ENCODE results near the gene RASA4. TPM values are rescaled to one million over a fixed set of nuclear protein-coding genes. Genes with fewer than 3 reads are reported as not detected.
A peak's percentile ranks its signal among the peaks of the same experiment; 100 is the strongest.
"Not testable (repeated sequence)": the region's sequence is repeated elsewhere in the genome, so short reads cannot be mapped to it uniquely, and the experiment has no call there.

Gene RASA4
- total RNA-seq, 2 donors from 2014 or later = 10.9 to 44.0 TPM

GRCh38 chr7:102592477-102593019, 24.0 kb downstream of the RASA4 start:
- not testable (repeated sequence) for H3K36me3 Mint-ChIP-seq (ENCODE audit: low read depth); H3K9me3 Mint-ChIP-seq; H3K36me3 ChIP-seq (ENCODE audit: control insufficient read depth, insufficient read depth, low read length); H3K27me3 Mint-ChIP-seq (ENCODE audit: insufficient read depth); H3K27ac ChIP-seq (ENCODE audit: low read depth, low read length); H3K4me3 ChIP-seq (ENCODE audit: low read length); H3K4me1 ChIP-seq (ENCODE audit: control insufficient read depth, insufficient read depth, low read length); DNase-seq; H3K27ac Mint-ChIP-seq; H3K4me3 Mint-ChIP-seq; H3K27me3 ChIP-seq (ENCODE audit: control insufficient read depth, insufficient read depth, low read length, poor library complexity, severe bottlenecking); H3K9me3 ChIP-seq (ENCODE audit: control insufficient read depth, low read length); H3K4me1 Mint-ChIP-seq; H3K9ac ChIP-seq (ENCODE audit: extremely low read depth, low read length, poor library complexity, severe bottlenecking)
- 20 to 29% methylated on average over 1 to 5 of the region's 26 CpGs for WGBS, 2 experiments (ENCODE audit: insufficient coverage in 1 of 2, insufficient read length in 1 of 2)

- not testable (repeated sequence) for H3K36me3 ChIP-seq (ENCODE audit: control insufficient read depth, insufficient read depth, low read length); H3K9me3 Mint-ChIP-seq; H3K9ac ChIP-seq (ENCODE audit: extremely low read depth, low read length, poor library complexity, severe bottlenecking); H3K4me3 Mint-ChIP-seq; H3K36me3 Mint-ChIP-seq (ENCODE audit: low read depth); H3K27ac ChIP-seq (ENCODE audit: low read depth, low read length); H3K9me3 ChIP-seq (ENCODE audit: control insufficient read depth, low read length); H3K4me3 ChIP-seq (ENCODE audit: low read length); H3K4me1 Mint-ChIP-seq; H3K27ac Mint-ChIP-seq; DNase-seq; H3K27me3 Mint-ChIP-seq (ENCODE audit: insufficient read depth); H3K4me1 ChIP-seq (ENCODE audit: control insufficient read depth, insufficient read depth, low read length); H3K27me3 ChIP-seq (ENCODE audit: control insufficient read depth, insufficient read depth, low read length, poor library complexity, severe bottlenecking)
- no CpG with 5 or more reads among the region's 9 CpGs for WGBS, 2 experiments (ENCODE audit: insufficient coverage in 1 of 2, insufficient read length in 1 of 2)
Observed at GRCh38 chr7:102589857-102590256, 26.7 kb downstream of the RASA4 start.

GRCh38 chr7:102583495-102583894, 33.1 kb downstream of the RASA4 start:
- not testable (repeated sequence) for H3K9me3 ChIP-seq (ENCODE audit: control insufficient read depth, low read length); H3K27me3 Mint-ChIP-seq (ENCODE audit: insufficient read depth); H3K4me1 Mint-ChIP-seq; H3K4me1 ChIP-seq (ENCODE audit: control insufficient read depth, insufficient read depth, low read length); DNase-seq; H3K36me3 ChIP-seq (ENCODE audit: control insufficient read depth, insufficient read depth, low read length); H3K27ac ChIP-seq (ENCODE audit: low read depth, low read length); H3K27ac Mint-ChIP-seq; H3K9me3 Mint-ChIP-seq; H3K4me3 ChIP-seq (ENCODE audit: low read length); H3K36me3 Mint-ChIP-seq (ENCODE audit: low read depth); H3K4me3 Mint-ChIP-seq; H3K9ac ChIP-seq (ENCODE audit: extremely low read depth, low read length, poor library complexity, severe bottlenecking); H3K27me3 ChIP-seq (ENCODE audit: control insufficient read depth, insufficient read depth, low read length, poor library complexity, severe bottlenecking)
- WGBS, 2 experiments (ENCODE audit: insufficient coverage in 1 of 2, insufficient read length in 1 of 2) = no CpG with 5 or more reads among the region's 5 CpGs

- no CpG with 5 or more reads among the region's 5 CpGs for WGBS, 2 experiments (ENCODE audit: insufficient coverage in 1 of 2, insufficient read length in 1 of 2)
- DNase-seq = not testable (repeated sequence)
Observed at GRCh38 chr7:102581722-102582121, 34.8 kb downstream of the RASA4 start.

DNA sequence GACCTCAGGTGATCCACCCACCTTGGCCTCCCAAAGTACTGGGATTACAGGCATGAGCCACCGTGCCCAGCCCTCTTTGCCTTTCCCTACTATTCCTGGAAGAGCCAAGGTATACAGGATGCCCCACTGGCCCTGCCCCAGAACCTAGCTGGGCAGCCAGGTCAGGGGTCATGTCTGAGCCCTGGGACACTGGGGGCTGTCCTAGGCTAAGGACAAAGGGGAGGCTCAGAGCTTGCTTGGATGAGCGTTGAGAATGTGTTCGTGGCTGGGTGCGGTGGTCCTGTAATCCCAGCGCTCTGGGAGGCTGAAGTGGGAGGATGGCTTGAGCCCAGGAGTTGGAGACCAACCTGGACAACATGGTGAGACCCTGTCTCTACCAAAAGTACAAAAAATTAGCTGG, 38.1 kb downstream of the RASA4 start:
- H3K4me1 Mint-ChIP-seq = not testable (repeated sequence)

More at GRCh38 chr7:102581722-102582121, 34.8 kb downstream of the RASA4 start:
- H3K4me3 ChIP-seq (ENCODE audit: low read length); H3K36me3 ChIP-seq (ENCODE audit: control insufficient read depth, insufficient read depth, low read length); H3K9me3 Mint-ChIP-seq; H3K9me3 ChIP-seq (ENCODE audit: control insufficient read depth, low read length); H3K36me3 Mint-ChIP-seq (ENCODE audit: low read depth); H3K27me3 Mint-ChIP-seq (ENCODE audit: insufficient read depth); H3K4me1 ChIP-seq (ENCODE audit: control insufficient read depth, insufficient read depth, low read length); H3K27me3 ChIP-seq (ENCODE audit: control insufficient read depth, insufficient read depth, low read length, poor library complexity, severe bottlenecking); H3K27ac ChIP-seq (ENCODE audit: low read depth, low read length); H3K27ac Mint-ChIP-seq; H3K4me1 Mint-ChIP-seq; H3K9ac ChIP-seq (ENCODE audit: extremely low read depth, low read length, poor library complexity, severe bottlenecking); H3K4me3 Mint-ChIP-seq: not testable (repeated sequence)

DNA sequence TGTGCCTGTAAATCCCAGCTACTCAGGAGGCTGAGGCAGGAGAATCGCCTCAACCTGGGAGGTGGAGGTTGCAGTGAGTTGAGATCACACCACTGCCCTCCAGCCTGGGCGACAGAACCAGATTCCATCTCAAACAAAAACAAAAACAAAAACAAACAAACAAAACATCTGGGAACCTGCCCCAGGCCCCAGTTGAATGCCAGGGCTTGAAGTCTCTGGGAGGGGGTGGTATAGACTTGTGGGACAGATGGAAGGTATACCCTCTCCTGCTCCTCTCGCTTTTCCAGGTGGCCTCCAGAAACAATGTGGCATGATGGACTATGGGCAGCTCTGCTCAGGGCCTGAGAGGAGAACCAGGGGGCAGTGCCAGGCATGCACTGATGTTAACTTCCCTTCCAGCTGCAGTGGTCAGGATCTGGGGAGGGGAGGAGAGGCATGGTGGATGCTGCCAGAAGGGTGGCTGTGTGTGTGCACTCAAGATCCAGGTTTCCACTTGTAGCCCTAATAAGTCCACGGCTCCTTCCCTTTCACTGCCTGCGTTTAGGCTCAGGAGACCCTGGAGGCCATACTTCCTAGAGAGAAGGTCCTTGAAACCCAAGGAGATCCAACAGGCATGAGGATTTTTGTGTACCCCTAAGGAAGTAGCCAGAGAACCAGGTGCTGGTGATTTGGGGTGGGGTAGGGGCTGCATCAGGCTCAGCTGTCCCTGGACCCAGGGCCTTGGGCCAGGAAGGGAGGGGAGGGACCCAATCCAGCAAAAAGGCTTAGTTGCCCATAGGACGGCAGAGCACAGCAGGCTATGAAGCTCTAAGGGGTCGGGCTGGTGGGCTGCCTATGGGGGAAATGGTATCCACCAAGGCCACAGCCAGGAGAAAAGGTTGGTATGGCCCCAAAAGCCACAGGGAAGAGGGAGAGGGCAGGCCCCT, 39.0 kb downstream of the RASA4 start:
- not testable (repeated sequence) for H3K36me3 Mint-ChIP-seq (ENCODE audit: low read depth); H3K9me3 ChIP-seq (ENCODE audit: control insufficient read depth, low read length); H3K4me1 Mint-ChIP-seq; H3K36me3 ChIP-seq (ENCODE audit: control insufficient read depth, insufficient read depth, low read length); H3K4me3 Mint-ChIP-seq; H3K9me3 Mint-ChIP-seq; H3K27ac ChIP-seq (ENCODE audit: low read depth, low read length); H3K27ac Mint-ChIP-seq; H3K27me3 ChIP-seq (ENCODE audit: control insufficient read depth, insufficient read depth, low read length, poor library complexity, severe bottlenecking); H3K4me1 ChIP-seq (ENCODE audit: control insufficient read depth, insufficient read depth, low read length); H3K9ac ChIP-seq (ENCODE audit: extremely low read depth, low read length, poor library complexity, severe bottlenecking); H3K4me3 ChIP-seq (ENCODE audit: low read length); H3K27me3 Mint-ChIP-seq (ENCODE audit: insufficient read depth)
- 85% methylated on average over 5 of the region's 7 CpGs; no CpG with 5 or more reads in 1 of the 2 experiments for WGBS, 2 experiments (ENCODE audit: insufficient coverage in 1 of 2, insufficient read length in 1 of 2)
- peak; percentile 10 for DNase-seq

More for the DNA sequence above, 38.1 kb downstream of the RASA4 start:
- not testable (repeated sequence) for H3K27me3 ChIP-seq (ENCODE audit: control insufficient read depth, insufficient read depth, low read length, poor library complexity, severe bottlenecking); H3K27ac ChIP-seq (ENCODE audit: low read depth, low read length); H3K36me3 Mint-ChIP-seq (ENCODE audit: low read depth); H3K27me3 Mint-ChIP-seq (ENCODE audit: insufficient read depth); H3K4me3 Mint-ChIP-seq; H3K4me3 ChIP-seq (ENCODE audit: low read length); H3K27ac Mint-ChIP-seq; H3K4me1 ChIP-seq (ENCODE audit: control insufficient read depth, insufficient read depth, low read length); H3K9me3 ChIP-seq (ENCODE audit: control insufficient read depth, low read length); H3K9me3 Mint-ChIP-seq; DNase-seq; H3K9ac ChIP-seq (ENCODE audit: extremely low read depth, low read length, poor library complexity, severe bottlenecking); H3K36me3 ChIP-seq (ENCODE audit: control insufficient read depth, insufficient read depth, low read length)
- no CpG with 5 or more reads among the region's 5 CpGs for WGBS, 2 experiments (ENCODE audit: insufficient coverage in 1 of 2, insufficient read length in 1 of 2)

DNA sequence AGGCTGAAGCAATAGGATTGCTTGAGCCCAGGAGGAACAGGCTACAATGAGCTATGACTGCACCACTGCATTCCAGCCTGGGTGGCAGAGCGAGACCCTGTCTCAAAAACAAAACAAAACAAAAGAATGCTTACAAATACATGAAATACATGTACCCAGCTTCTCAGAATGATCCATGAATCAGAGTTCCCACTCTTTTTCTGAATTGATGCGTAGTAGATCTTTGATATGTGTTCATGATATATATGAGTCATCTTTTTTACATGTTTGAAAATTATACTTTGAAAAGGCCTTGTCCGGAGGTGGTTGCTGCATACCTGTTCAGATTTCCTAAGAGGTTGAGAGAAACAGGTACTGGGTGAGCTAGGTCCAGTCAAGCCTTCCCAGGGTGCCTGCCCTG, 40.2 kb downstream of the RASA4 start:
- H3K9me3 ChIP-seq (ENCODE audit: control insufficient read depth, low read length); H3K4me3 ChIP-seq (ENCODE audit: low read length); H3K27ac Mint-ChIP-seq; H3K27me3 Mint-ChIP-seq (ENCODE audit: insufficient read depth); H3K36me3 Mint-ChIP-seq (ENCODE audit: low read depth); H3K4me1 ChIP-seq (ENCODE audit: control insufficient read depth, insufficient read depth, low read length); DNase-seq; H3K36me3 ChIP-seq (ENCODE audit: control insufficient read depth, insufficient read depth, low read length); H3K27me3 ChIP-seq (ENCODE audit: control insufficient read depth, insufficient read depth, low read length, poor library complexity, severe bottlenecking); H3K27ac ChIP-seq (ENCODE audit: low read depth, low read length); H3K9ac ChIP-seq (ENCODE audit: extremely low read depth, low read length, poor library complexity, severe bottlenecking); H3K4me1 Mint-ChIP-seq; H3K4me3 Mint-ChIP-seq; H3K9me3 Mint-ChIP-seq: not testable (repeated sequence)
- no CpG with 5 or more reads among the region's 3 CpGs for WGBS, 2 experiments (ENCODE audit: insufficient coverage in 1 of 2, insufficient read length in 1 of 2)

Data from endodermal cell (in vitro differentiated cells).